ENCODE results near the gene SSR4. TPM values are rescaled to one million over a fixed set of nuclear protein-coding genes. Genes with fewer than 3 reads are reported as not detected.

SSR4 gene
- total RNA-seq, 1 donor from 2014 or later: 277 TPM

GRCh38 chrX:153767674-153768055 lies 26.8 kb upstream of the SSR4 start:
- Mint-ChIP-seq H3K27me3 (ENCODE audit: unreplicated experiment) (no peaks in the 10 kb centered on the region), H3K4me1 (ENCODE audit: low read depth, unreplicated experiment) (no peaks in the 10 kb centered on the region), H3K36me3 (ENCODE audit: unreplicated experiment) (no peaks in the 10 kb centered on the region), H3K27ac (ENCODE audit: unreplicated experiment) (no peak overlapping the region), H3K9me3 (ENCODE audit: unreplicated experiment) (no peaks in the 10 kb centered on the region), H3K4me3 (ENCODE audit: unreplicated experiment) (no peak overlapping the region)
- no peak for DNase-seq
- TF ChIP-seq, protein P1, sequence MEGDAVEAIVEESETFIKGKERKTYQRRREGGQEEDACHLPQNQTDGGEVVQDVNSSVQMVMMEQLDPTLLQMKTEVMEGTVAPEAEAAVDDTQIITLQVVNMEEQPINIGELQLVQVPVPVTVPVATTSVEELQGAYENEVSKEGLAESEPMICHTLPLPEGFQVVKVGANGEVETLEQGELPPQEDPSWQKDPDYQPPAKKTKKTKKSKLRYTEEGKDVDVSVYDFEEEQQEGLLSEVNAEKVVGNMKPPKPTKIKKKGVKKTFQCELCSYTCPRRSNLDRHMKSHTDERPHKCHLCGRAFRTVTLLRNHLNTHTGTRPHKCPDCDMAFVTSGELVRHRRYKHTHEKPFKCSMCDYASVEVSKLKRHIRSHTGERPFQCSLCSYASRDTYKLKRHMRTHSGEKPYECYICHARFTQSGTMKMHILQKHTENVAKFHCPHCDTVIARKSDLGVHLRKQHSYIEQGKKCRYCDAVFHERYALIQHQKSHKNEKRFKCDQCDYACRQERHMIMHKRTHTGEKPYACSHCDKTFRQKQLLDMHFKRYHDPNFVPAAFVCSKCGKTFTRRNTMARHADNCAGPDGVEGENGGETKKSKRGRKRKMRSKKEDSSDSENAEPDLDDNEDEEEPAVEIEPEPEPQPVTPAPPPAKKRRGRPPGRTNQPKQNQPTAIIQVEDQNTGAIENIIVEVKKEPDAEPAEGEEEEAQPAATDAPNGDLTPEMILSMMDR (IDR thresholded peaks at IDR 0.05; ENCODE audit: partially characterized antibody, unreplicated experiment): no peak

GRCh38 chrX:153768311-153769157 lies 25.9 kb upstream of the SSR4 start:
- TF ChIP-seq, protein P1 (IDR thresholded peaks at IDR 0.05; ENCODE audit: partially characterized antibody, unreplicated experiment): no peak
- Mint-ChIP-seq H3K27ac (ENCODE audit: unreplicated experiment) (no peak overlapping the region), H3K9me3 (ENCODE audit: unreplicated experiment) (no peaks in the 10 kb centered on the region), H3K36me3 (ENCODE audit: unreplicated experiment) (no peaks in the 10 kb centered on the region), H3K4me1 (ENCODE audit: low read depth, unreplicated experiment) (no peaks in the 10 kb centered on the region), H3K27me3 (ENCODE audit: unreplicated experiment) (no peaks in the 10 kb centered on the region), H3K4me3 (ENCODE audit: unreplicated experiment) (no peak overlapping the region)
- peak; percentile 8 for DNase-seq

GRCh38 chrX:153769158-153769864 lies 25.2 kb upstream of the SSR4 start:
- TF ChIP-seq, protein P1 (IDR thresholded peaks at IDR 0.05; ENCODE audit: partially characterized antibody, unreplicated experiment): no peak
- no peak overlapping the region for H3K27ac Mint-ChIP-seq (ENCODE audit: unreplicated experiment)
- H3K9me3 Mint-ChIP-seq (ENCODE audit: unreplicated experiment): no peaks in the 10 kb centered on the region
- no peaks in the 10 kb centered on the region for H3K36me3 Mint-ChIP-seq (ENCODE audit: unreplicated experiment)
- no peak overlapping the region for H3K4me3 Mint-ChIP-seq (ENCODE audit: unreplicated experiment)
- H3K27me3 Mint-ChIP-seq (ENCODE audit: unreplicated experiment): no peaks in the 10 kb centered on the region
- peak; percentile 6 for DNase-seq
- no peaks in the 10 kb centered on the region for H3K4me1 Mint-ChIP-seq (ENCODE audit: low read depth, unreplicated experiment)

GRCh38 chrX:153769865-153770600 lies 24.4 kb upstream of the SSR4 start:
- TF ChIP-seq, protein P1 (IDR thresholded peaks at IDR 0.05; ENCODE audit: partially characterized antibody, unreplicated experiment): no peak
- Mint-ChIP-seq H3K36me3 (ENCODE audit: unreplicated experiment) (no peaks in the 10 kb centered on the region), H3K27me3 (ENCODE audit: unreplicated experiment) (no peaks in the 10 kb centered on the region), H3K4me1 (ENCODE audit: low read depth, unreplicated experiment) (no peaks in the 10 kb centered on the region), H3K9me3 (ENCODE audit: unreplicated experiment) (no peaks in the 10 kb centered on the region), H3K4me3 (ENCODE audit: unreplicated experiment) (no peak overlapping the region), H3K27ac (ENCODE audit: unreplicated experiment) (no peak overlapping the region)
- DNase-seq: peak; percentile 6

Data from glutamatergic neuron (in vitro differentiated cells).